Measurements from ENCODE around the gene CDX1.

- TF ChIP-seq ZNF274 (IDR thresholded peaks at IDR 0.05; ENCODE audit: low read depth, low read length), result no peak
- no peak for TF ChIP-seq YY1 (IDR thresholded peaks at IDR 0.05; ENCODE audit: insufficient read depth, insufficient read length)
Observed at GRCh38 chr5:150166037-150166649, 435 bp upstream of the CDX1 start.

Data from NT2/D1 (cell line).